Measurements from ENCODE around the gene TTLL12. TPM values are rescaled to one million over a fixed set of nuclear protein-coding genes. Genes with fewer than 3 reads are reported as not detected.

TTLL12 gene
- total RNA-seq, 1 donor from 2014 or later: 23.6 TPM

DNA sequence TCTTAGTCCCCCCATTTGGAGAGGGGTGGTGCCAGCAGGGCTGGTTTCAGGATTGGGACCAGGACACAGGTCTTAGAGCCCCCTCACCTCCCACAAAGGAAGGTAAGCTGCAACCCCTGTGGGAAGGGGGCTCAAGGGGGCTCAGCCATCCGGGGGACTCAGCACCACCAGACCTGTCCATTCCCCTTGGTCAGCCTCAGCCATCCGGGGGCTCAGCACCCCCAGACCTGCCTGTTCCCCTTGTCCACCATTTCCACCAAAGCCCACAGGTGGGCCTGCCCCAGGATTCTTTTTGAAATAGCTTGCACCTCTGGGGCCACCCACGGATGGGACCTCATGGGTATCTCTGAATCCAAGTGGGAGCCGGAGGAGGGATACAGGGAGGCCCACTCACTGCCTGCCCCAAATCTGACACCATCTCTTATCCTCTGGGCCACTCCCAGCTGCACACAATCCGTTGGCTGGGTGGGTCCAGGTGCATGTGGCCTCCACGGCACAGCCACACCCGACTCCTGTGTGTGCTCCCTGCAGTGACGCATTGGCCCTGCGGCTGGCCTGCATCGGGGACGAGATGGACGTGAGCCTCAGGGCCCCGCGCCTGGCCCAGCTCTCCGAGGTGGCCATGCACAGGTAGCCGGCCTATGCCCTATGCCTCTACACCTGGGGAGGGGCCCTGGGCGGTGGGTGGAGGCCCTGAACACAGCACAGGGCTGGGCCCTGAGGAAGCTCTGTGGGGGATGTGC lies 59.6 kb downstream of the TTLL12 start:
- no peak for DNase-seq

DNA sequence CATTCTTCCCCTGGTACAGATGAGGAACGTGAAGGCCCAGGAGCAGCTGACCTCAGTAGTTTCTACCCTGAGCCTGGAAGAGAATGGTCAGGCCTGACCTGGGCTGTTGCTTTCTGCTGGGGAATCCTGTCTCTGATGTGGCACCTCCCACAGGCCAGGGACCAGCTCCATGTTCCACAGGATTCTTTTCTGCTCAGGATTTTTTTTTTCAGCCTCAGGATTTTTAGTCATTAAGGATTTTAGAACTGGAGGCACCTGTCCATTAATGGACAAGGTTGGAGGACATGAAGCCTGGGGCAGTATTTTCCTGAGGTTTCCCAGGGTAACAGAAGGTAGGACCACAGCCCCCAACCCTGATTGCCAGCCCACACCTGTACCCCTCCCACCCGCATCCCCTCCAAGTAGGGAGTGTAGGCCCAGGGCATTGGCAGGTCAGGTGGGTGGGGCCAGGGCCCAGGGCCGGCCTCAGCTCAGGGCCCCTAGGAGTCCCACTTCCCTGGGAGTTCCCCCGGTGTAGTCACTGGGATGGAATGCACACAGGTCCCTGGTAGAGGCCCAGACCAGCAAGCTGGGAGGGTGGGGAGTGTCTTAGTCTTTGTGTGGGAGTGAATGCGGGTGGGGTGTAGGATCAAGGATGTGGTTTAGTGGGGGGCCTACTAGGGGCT lies 60.3 kb downstream of the TTLL12 start:
- DNase-seq: no peak

DNA sequence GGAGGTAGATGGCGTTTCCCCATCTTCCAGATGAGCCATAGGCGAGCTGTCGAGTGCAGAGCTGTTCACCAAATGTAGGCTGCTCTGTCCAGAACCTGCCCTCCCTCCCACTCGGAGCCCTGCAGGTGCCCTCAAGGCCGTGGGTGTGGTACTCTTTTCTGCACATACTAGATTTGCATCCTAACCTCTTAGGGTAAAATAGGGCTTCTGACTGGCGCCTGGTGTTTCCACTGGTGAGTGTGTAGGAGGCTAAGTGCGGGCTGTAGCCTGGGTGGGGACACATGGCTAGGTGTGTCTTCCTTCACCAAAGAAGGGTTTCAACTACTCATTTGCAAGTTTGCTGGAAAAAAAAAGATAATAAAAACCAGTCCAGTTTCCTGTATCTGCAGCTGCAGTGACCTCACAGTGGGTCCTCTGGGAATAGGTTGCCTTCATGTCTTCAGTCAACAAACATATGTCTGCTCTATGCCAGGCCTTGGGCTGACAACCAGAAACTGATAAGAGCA lies 67.9 kb downstream of the TTLL12 start:
- DNase-seq: no peak

DNA sequence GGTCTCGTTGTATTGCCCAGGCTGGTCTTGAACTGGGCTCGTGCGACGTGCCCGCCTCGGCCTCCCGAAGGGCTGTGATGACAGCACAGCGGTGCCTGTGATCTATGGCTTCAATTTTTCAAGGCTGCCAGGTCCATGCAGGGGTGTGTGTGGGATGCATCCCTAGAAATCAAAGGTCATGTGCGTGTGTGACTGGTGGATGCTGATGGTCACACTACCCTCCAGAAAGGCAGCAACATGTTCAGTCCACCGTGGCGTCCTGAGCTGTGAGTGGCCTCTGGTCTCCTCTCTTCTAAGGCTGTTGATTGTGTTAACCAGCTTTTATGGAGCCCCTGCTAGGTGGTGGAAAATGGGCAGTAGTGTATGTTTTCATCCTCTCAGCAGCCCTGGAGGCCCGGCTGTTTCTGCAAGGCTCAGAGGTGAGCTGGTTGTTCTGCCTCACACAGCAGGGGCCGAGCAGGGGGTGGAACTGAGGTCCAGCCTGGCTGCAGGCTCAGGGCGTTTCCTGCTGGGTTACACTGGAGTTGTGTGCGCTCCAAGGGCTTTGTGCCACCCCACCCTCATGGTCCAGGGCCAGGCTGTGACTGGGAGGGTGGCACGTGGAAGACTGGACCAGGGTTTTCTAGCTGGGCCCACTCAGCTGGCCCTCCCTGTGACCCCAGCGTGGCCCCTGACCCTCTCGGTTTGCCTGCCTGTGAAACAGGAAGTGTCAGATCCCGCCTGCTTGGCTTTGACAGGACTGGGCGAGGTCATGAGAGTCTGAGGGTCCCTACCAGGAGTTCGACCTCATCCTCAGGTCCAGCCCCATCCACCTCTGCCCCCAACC lies 68.7 kb downstream of the TTLL12 start:
- no peak for DNase-seq

DNA sequence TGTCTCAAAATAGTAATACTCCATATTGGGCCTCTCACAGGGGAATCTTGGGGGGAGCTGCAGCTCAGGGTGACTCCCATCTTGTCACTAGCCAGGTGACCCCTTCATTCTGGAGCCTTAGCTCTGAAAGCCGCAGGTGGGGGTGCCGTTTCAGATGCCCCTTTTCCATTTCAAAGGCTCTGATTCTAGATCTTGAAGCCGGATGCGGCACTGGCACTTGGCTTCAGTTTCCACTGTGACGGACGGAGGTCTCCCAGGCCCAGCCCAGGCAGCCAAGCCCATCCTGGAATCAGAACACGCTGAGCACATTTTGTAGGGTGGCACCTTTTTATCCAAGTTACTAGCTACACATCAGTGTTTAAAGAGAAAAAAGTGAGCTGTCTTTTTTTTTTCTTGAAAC lies 70.0 kb downstream of the TTLL12 start:
- no peak for DNase-seq

Other genes starting within 250 kb of the TTLL12 start
- 49.1 TPM for gene PACSIN2, start 172.0 kb downstream of the TTLL12 start, total RNA-seq
- gene TTLL1, start 97.7 kb downstream of the TTLL12 start, total RNA-seq: 7.9 TPM
- gene BIK, start 76.4 kb downstream of the TTLL12 start, total RNA-seq: 1.0 TPM
- 9.0 TPM for gene MCAT, start 43.7 kb downstream of the TTLL12 start, total RNA-seq
- gene TSPO, start 35.6 kb downstream of the TTLL12 start, total RNA-seq: 179 TPM
- gene SCUBE1, start 156.2 kb upstream of the TTLL12 start, total RNA-seq: 0.41 TPM
- gene MPPED1, start 224.9 kb upstream of the TTLL12 start, total RNA-seq: 4.4 TPM

Data from tongue (tissue), 2 donors.